IMR-90 (cell line): ENCODE results near the gene CACNA1D.

ENCODE experiments used
- BHLHE40 ChIP-seq: fragments of 150-350 bp; IDR thresholded peaks from 2 replicates; pipeline ENCODE4 v1.6.1; 2016; ENCODE audit warnings: mild to moderate bottlenecking, low read depth, low read length
- CEBPB ChIP-seq: IDR thresholded peaks from 2 replicates; pipeline ENCODE4 v1.6.1; 2012; ENCODE audit warnings: low read depth, low read length, improper control_type of control experiment
- CHD1 ChIP-seq: IDR thresholded peaks from 2 replicates; pipeline ENCODE4 v1.6.1; 2012; ENCODE audit warnings: low read depth, low read length, improper control_type of control experiment
- CTCF ChIP-seq: conservative IDR thresholded peaks from 2 replicates; pipeline ENCODE4 v1.5.1; 2012; ENCODE audit warnings: mild to moderate bottlenecking, low read depth, low read length, improper control_type of control experiment
- ELK1 ChIP-seq: fragments of 150-350 bp; IDR thresholded peaks from 2 replicates; pipeline ENCODE4 v1.6.1; 2016; ENCODE audit warnings: low read depth, mild to moderate bottlenecking, low read length, moderate library complexity, borderline replicate concordance
- MAFK ChIP-seq: IDR thresholded peaks from 2 replicates; pipeline ENCODE4 v1.6.1; 2012; ENCODE audit warnings: low read depth, low read length, improper control_type of control experiment
- MXI1 ChIP-seq: IDR thresholded peaks from 2 replicates; pipeline ENCODE4 v1.6.1; 2012; ENCODE audit warnings: low read depth, mild to moderate bottlenecking, low read length, moderate library complexity, borderline replicate concordance
- NFE2L2 ChIP-seq: fragments of 150-350 bp; IDR thresholded peaks from 2 replicates; pipeline ENCODE4 v1.6.1; 2016; ENCODE audit warnings: low read depth, mild to moderate bottlenecking, low read length
- POLR2A ChIP-seq: IDR thresholded peaks from 2 replicates; pipeline ENCODE4 v1.6.1; 2012; ENCODE audit warnings: mild to moderate bottlenecking, low read depth, low read length
- RAD21 ChIP-seq: IDR thresholded peaks from 2 replicates; pipeline ENCODE4 v1.6.1; 2012; ENCODE audit warnings: low read length, improper control_type of control experiment
- RCOR1 ChIP-seq: IDR thresholded peaks from 2 replicates; pipeline ENCODE4 v1.6.1; 2012; ENCODE audit warnings: mild to moderate bottlenecking, low read length, improper control_type of control experiment; ENCODE audit not compliant: insufficient replicate concordance
- RFX5 ChIP-seq: IDR thresholded peaks from 2 replicates; pipeline ENCODE4 v1.8.0; 2012; ENCODE audit warnings: low read depth, mild to moderate bottlenecking, low read length, moderate library complexity
- SMC3 ChIP-seq: fragments of 150-350 bp; IDR thresholded peaks from 2 replicates; pipeline ENCODE4 v1.6.1; 2016; ENCODE audit warnings: low read depth, mild to moderate bottlenecking, antibody characterized with exemption, low read length, moderate library complexity
- USF2 ChIP-seq: fragments of 150-350 bp; IDR thresholded peaks from 2 replicates; pipeline ENCODE4 v1.6.1; 2017; ENCODE audit warnings: mild to moderate bottlenecking, antibody characterized with exemption, low read length, low read depth

- TF ChIP-seq CTCF (no peak), MXI1 (no peak), USF2 (no peak), MAFK (no peak), POLR2A (no peak), RCOR1 (no peak), CEBPB (no peak), RAD21 (no peak), SMC3 (no peak), BHLHE40 (no peak), CHD1 (no peak), NFE2L2 (no peak), ELK1 (no peak), RFX5 (no peak)
Observed at GRCh38 chr3:53790470-53790869, 296.1 kb downstream of the CACNA1D start.
